SU-DHL-6 (cell line): ENCODE measurements around the gene SYNJ2.

Source experiments
- H2AFZ ChIP-seq: fragments of 200-600 bp; sonication (generic); 2 replicates; pipeline ENCODE4 v1.6.1; 2014; ENCODE audit warnings: low read depth, mild to moderate bottlenecking, moderate library complexity, mixed read lengths, antibody characterized with exemption, low read length; ENCODE audit not compliant: severe bottlenecking
- H3F3A ChIP-seq: fragments of 200-600 bp; shearing (Covaris generic); 2 replicates; pipeline ENCODE4 v1.6.0; 2016; ENCODE audit warnings: antibody characterized with exemption, mild to moderate bottlenecking; ENCODE audit not compliant: insufficient read depth
- H3K27ac ChIP-seq: fragments of 200-600 bp; sonication (generic); 2 replicates; pipeline ENCODE4 v1.5.1; 2016; ENCODE audit warnings: low read depth, mild to moderate bottlenecking, low read length, moderate library complexity, mixed read lengths
- H3K27me3 ChIP-seq: fragments of 200-600 bp; sonication (generic), shearing (Covaris generic); 2 replicates; pipeline ENCODE4 v1.6.0; 2014; ENCODE audit warnings: mild to moderate bottlenecking, low read length
- H3K36me3 ChIP-seq: fragments of 200-600 bp; sonication (generic); 2 replicates; pipeline ENCODE4 v1.6.1; 2014; ENCODE audit warnings: mild to moderate bottlenecking, low read length, mixed read lengths
- H3K4me2 ChIP-seq: fragments of 300-600, 200-600 bp; shearing (Covaris generic), sonication (generic); 2 replicates; pipeline ENCODE4 v1.6.0; 2014; ENCODE audit warnings: low read length, low read depth, mild to moderate bottlenecking; ENCODE audit not compliant: poor library complexity, severe bottlenecking
- H3K4me3 ChIP-seq: fragments of 200-600 bp; sonication (generic); 2 replicates; pipeline ENCODE4 v1.5.1; 2014; ENCODE audit warnings: antibody characterized with exemption, low read length, mild to moderate bottlenecking, mixed read lengths; ENCODE audit not compliant: insufficient read depth, poor library complexity, severe bottlenecking
- H3K79me2 ChIP-seq: fragments of 200-600 bp; sonication (generic); 2 replicates; pipeline ENCODE4 v1.6.1; 2014; ENCODE audit warnings: mild to moderate bottlenecking, low read length, moderate library complexity; ENCODE audit not compliant: insufficient read depth
- H3K9ac ChIP-seq: fragments of 200-600 bp; sonication (generic); 2 replicates; pipeline ENCODE4 v1.7.0; 2014; ENCODE audit warnings: mild to moderate bottlenecking, low read length
- H3K9me2 ChIP-seq: fragments of 200-600 bp; sonication (generic); replicated peaks from 2 replicates; pipeline ENCODE4 v1.6.1; 2014; ENCODE audit warnings: low read length; ENCODE audit not compliant: insufficient read depth
- H3K9me3 ChIP-seq: fragments of 200-600 bp; sonication (generic); 2 replicates; pipeline ENCODE4 v1.6.1; 2014; ENCODE audit warnings: low read length, mixed read lengths; ENCODE audit not compliant: insufficient read depth
- H4K20me1 ChIP-seq: fragments of 200-600 bp; sonication (generic); 2 replicates; pipeline ENCODE4 v1.6.1; 2014; ENCODE audit warnings: low read depth, mild to moderate bottlenecking, antibody characterized with exemption, low read length, moderate library complexity, mixed read lengths
- EZH2phosphoT487 ChIP-seq: fragments of 200-600 bp; sonication (generic), shearing (Covaris generic); conservative IDR thresholded peaks from 2 replicates; pipeline ENCODE4 v1.6.1; 2018; ENCODE audit warnings: mild to moderate bottlenecking, antibody characterized with exemption, low read length, moderate library complexity, mixed read lengths
- TF ChIP-seq, protein P1 (sequence below): fragments of 200-600 bp; sonication (generic); IDR thresholded peaks from one replicate; pipeline ENCODE4 v1.5.1; 2017; ENCODE audit warnings: antibody characterized with exemption, mild to moderate bottlenecking, low read length, moderate library complexity; ENCODE audit not compliant: insufficient read depth, poor library complexity, severe bottlenecking

Gene SYNJ2

GRCh38 chr6:158014505-158015187 is 33.0 kb downstream of the SYNJ2 start:
- H3K36me3 ChIP-seq, result no peaks in the 10 kb centered on the region
- no peak overlapping the region for H3K4me2 ChIP-seq
- H3K9ac ChIP-seq, result no peak overlapping the region
- H3K27me3 ChIP-seq, result no peaks in the 10 kb centered on the region
- no peak overlapping the region for H3K27ac ChIP-seq
- no peaks in the 10 kb centered on the region for H3K9me2 ChIP-seq
- H3K4me3 ChIP-seq, result no peak overlapping the region
- no peaks in the 10 kb centered on the region for H3F3A ChIP-seq
- TF ChIP-seq, protein P1, sequence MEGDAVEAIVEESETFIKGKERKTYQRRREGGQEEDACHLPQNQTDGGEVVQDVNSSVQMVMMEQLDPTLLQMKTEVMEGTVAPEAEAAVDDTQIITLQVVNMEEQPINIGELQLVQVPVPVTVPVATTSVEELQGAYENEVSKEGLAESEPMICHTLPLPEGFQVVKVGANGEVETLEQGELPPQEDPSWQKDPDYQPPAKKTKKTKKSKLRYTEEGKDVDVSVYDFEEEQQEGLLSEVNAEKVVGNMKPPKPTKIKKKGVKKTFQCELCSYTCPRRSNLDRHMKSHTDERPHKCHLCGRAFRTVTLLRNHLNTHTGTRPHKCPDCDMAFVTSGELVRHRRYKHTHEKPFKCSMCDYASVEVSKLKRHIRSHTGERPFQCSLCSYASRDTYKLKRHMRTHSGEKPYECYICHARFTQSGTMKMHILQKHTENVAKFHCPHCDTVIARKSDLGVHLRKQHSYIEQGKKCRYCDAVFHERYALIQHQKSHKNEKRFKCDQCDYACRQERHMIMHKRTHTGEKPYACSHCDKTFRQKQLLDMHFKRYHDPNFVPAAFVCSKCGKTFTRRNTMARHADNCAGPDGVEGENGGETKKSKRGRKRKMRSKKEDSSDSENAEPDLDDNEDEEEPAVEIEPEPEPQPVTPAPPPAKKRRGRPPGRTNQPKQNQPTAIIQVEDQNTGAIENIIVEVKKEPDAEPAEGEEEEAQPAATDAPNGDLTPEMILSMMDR, result no peak
- TF ChIP-seq EZH2phosphoT487, result no peak
- H4K20me1 ChIP-seq, result no peaks in the 10 kb centered on the region
- H3K9me3 ChIP-seq, result no peaks in the 10 kb centered on the region
- H3K79me2 ChIP-seq, result no peaks in the 10 kb centered on the region
- no peak overlapping the region for H2AFZ ChIP-seq

DNA sequence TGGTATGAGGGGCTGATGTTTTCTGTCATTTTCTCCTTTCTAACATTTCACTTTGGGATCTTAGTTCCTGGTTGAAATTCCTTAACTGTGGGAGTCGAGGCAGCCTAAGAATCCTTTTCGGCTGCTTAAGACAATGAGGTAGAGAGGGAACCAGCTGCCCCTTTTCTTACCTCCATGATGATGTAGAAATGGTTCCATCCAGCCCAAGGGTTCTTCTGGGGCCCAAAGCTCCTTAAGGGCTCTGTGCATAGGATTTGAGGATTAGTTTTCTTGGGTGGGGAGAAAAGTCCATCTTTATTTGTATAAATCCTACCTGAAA is 33.5 kb downstream of the SYNJ2 start:
- Histone ChIP-seq H3K9ac (no peak overlapping the region), H3K9me3 (no peaks in the 10 kb centered on the region), H3K27ac (no peak overlapping the region), H3K36me3 (no peaks in the 10 kb centered on the region), H2AFZ (no peak overlapping the region), H4K20me1 (no peaks in the 10 kb centered on the region), H3K79me2 (no peaks in the 10 kb centered on the region), H3K9me2 (no peaks in the 10 kb centered on the region), H3K4me3 (no peak overlapping the region), H3K27me3 (no peaks in the 10 kb centered on the region), H3F3A (no peaks in the 10 kb centered on the region), H3K4me2 (no peak overlapping the region)
- TF ChIP-seq EZH2phosphoT487, result no peak
- TF ChIP-seq, protein P1, result no peak

DNA sequence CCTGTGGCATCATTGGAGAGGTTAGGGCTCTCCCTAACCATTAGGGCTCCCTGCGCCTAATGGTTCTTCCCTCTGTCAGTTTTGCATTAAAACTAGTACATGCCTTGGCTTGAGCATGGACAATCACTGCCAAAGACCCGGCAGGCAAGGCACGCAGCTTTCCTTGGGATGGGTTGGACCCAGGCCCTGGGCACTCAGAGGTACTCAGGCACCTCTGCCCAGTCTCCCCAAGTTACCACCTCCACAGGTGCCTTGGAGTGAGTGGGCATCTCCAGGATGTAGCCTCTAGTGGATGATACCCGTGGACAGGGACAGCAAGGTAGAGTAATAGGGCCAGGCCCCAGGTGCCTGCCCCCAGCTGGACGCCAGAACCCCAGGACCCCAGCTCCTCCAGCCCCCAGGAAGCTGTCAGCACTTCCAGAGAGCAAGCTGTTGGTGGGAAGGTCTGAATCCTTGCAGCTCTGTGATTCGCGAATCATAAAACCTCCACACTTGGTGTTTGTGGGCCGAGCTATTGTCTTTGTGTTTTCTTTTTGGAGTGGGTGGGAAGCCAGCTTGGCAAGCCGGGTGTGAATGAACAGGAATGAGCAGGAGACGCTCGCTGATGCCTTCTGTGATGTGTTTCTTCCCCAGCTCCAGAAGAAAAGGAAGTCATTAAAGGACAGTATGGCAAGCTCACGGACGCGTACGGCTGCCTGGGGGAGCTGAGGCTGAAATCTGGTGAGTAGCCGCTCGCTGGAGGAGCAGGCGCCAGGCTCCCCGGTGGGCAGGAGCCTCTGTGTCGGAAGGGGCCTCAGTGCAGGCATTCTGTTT is 35.1 kb downstream of the SYNJ2 start:
- no peaks in the 10 kb centered on the region for H3K36me3 ChIP-seq
- no peak overlapping the region for H3K4me2 ChIP-seq
- H3K79me2 ChIP-seq, result no peaks in the 10 kb centered on the region
- no peaks in the 10 kb centered on the region for H3F3A ChIP-seq
- H3K4me3 ChIP-seq, result no peak overlapping the region
- no peaks in the 10 kb centered on the region for H4K20me1 ChIP-seq
- H3K9me2 ChIP-seq, result no peaks in the 10 kb centered on the region
- no peak overlapping the region for H2AFZ ChIP-seq
- no peaks in the 10 kb centered on the region for H3K9me3 ChIP-seq
- no peaks in the 10 kb centered on the region for H3K27me3 ChIP-seq
- no peak overlapping the region for H3K9ac ChIP-seq
- H3K27ac ChIP-seq, result no peak overlapping the region
- TF ChIP-seq, protein P1, result no peak
- no peak for TF ChIP-seq EZH2phosphoT487
